Stimulated activated CD4-positive, alpha-beta T cell treated with anti-CD3 and anti-CD28 coated beads, TNF-alpha, amount 100 ng/mL, for 48 hours (primary cell): ENCODE data around the gene CACNA2D3.
"Not testable (repeated sequence)": the region's sequence is repeated elsewhere in the genome, so short reads cannot be mapped to it uniquely, and the experiment has no call there.

ENCODE experiments used
- DNase-seq, 3 donors: peaks; one replicate each; pipeline ENCODE4 v3.0.0-alpha.2; 2020; ENCODE audit warnings: low read depth in 3 of 3

The CACNA2D3 gene

DNA sequence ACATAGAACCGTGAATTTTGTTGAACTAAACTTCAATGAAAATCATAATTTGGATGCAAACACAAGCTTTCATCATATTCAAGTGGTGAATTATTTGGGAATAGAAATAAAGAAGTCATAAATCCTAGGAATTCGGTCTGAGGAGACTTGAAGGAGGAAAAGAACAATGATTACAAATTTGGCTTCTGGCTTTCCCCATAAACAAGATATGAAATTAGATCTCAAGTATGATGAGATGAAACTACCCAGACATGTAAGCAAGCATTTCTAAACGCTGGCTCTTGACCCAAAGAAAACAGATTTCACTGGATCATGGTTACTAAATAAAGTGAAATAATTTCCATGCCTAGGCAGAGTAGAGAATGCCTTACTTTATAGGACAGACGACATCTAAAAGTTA is 952.4 kb downstream of the CACNA2D3 start:
- DNase-seq: no peak

DNA sequence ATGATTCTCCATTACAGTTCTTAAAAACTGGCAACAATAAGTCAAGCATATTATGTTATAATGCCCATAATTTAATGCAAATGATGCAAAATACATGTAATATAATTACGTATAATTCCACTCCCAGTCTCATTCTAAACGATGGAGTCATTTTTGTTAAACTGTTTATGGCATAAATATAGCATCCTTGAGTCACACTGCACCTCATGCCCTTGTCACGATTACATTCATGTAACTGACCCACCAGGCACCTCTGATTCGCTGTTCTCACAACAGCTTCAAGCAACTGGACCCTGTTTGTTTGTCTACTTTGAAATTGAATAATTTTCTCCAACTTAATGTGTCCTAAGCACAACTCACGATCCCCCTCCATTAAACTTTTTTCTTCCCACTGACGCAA is 953.5 kb downstream of the CACNA2D3 start:
- no peak for DNase-seq

DNA sequence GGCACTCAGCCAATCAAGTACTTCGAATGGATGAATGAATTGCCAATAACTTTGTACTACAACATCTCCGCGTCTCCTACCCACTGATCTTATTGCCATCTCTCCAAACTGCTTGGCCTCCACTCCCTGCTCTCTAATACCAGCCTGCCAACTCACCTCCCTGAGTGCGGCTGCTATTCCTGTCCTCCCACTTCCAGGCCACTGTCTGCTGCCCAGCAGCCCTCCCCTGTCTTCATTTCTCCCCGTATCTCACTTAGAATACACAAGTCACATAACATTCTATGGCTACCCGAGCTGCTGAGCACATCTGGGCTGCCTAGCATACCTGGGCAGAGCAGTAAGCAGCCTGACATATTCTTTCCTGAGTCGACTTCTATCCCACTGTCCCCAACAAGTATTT is 955.4 kb downstream of the CACNA2D3 start:
- DNase-seq: no peak

DNA sequence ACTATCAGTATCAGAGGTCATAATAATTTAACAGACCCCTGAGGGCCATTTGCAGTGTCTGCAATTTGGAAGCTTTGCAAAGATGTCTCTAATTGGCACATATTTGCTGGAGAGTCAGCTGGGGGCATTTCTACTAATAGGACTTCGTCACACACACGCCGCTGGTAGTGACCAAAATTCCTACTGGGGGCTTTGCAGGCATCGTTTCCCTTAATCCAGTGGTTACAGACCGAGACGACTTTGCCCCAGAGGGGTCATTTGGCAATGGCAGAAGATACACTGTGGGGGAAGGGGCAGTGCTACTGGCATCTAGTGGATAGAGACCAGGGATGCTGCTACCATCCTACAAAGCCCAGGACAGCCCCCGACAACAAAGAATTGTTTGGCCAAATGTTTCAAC is 956.5 kb downstream of the CACNA2D3 start:
- DNase-seq: no peak

DNA sequence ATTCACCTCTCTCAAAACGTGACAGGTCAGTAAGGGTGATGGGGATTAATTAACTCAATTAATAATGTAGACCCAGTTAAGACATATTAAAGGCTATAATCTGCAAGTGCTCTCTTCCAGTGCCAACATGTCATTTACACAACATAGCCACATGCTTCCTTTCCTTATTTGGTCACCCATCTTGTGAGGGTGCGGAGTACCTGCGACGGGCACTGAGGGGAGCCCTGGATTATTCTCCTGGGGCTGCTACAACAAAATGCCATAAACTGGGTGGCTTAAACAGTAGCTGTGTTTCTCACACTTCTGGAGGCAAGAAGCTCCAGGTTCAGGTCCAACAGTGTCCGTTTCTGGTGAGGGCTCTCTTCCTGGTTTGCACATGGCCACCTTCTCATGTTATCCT is 962.9 kb downstream of the CACNA2D3 start:
- no peak for DNase-seq

DNA sequence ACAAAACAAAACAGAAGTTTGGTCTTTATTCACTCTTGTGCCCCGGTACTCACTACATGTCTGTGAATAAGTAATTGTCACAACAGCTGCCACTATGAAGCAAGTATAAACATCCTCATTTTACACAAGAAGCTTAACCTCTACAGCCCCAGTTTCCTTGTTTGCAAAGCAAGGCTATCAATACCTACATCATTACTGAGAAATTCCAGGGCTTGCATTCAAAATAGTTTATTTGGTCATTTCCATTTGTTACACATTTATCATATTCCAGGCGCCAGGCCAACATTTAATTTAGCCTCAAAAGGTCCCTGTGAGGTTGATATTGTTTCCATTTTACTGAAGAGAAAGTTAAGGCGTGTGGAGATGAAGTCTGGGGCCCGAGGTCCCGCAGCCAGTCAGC is 966.9 kb downstream of the CACNA2D3 start:
- no peak for DNase-seq

DNA sequence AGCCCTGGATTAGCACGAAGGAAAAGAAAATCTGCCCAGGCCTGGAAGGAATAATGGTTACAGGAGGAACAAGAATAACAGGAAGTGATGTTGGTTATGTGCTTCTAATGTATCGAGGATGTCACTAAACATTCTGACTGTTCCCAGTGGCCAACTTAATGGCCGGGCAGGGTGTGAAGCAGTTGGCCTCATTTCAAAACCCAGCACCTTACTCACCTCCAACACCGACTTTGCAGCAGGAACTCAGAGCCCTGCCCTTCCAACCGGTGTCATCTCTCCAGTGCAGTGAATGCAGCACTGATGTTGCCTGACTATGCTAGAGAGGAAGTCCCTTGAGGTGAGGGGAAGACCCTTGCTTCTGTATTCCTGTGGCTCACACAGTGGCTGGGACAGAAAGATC is 967.9 kb downstream of the CACNA2D3 start:
- DNase-seq: no peak

DNA sequence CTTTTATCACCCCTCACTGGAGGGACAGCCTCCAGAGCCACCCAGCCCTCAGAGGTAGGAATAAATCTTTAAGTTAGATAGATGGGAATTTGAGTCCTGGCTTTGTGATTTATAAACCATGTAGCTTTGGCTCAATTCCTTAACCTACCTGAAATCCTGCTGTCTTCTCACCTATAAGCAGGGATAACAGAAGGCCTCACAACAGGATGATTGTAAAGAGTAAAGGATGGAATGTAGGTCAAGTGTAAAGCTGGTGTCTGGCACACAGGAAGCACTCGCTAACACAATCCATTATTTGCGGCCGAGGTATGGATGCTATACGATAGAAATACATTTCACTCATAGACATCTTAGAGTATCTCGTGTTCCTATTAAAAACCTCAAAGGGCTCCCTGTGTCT is 968.4 kb downstream of the CACNA2D3 start:
- DNase-seq: no peak

DNA sequence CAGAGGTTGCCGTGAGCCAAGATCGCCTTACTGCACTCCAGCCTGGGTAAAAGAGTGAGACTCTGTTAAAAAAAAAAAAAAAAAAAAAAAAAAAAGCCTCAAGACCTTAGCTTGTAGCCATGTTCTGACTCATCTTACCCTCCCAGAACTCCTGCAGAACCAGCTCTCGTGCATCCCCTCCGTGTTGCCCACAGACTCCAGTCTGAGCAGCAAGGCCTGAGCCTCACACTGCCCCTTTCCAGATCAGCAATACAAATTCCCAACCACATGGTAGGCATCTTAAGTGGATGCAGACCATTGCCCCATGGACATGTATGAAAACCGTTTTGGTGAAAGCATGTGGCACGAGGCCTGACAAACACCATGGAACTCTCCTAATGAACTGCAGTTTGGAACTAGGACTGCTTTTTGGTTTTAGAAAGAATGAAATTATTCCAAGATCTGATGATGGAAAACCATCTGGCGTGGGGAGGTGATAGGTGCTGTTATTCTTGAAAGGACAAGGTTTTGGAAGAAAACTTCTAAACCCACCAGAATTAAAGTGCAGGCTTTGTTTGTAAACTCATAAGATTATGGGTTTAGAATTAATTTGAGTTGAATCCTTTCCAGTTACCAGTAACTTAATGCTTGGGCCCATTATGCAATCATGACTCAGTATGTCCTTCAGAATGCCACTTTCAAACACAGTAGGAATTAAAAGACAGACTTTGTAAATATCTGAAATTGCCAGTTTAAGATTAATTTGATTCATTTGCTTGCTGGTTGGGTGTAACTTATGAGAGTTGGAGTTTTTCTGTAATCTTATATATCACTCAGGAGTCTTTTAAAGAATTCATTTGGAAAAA is 969.3 kb downstream of the CACNA2D3 start:
- DNase-seq: no peak

DNA sequence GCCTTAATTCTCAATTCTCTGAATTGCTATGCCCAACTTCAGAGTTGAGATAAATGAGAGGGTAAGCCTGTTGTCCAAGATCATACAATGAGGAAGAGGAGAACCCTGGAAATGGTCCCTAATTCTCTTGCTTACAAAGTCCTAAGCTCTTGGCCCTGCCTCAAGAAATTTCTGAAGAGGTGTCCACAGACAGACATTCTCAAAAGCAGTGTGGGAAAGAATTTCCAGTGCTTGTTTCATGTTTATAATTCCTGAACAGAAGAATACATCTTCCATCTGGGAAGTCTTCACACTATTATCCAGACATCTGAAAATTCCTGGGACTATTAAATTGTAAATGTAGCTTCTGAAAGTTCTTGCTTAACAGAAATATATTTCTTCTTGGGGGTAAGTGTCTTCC is 972.3 kb downstream of the CACNA2D3 start:
- no peak for DNase-seq

DNA sequence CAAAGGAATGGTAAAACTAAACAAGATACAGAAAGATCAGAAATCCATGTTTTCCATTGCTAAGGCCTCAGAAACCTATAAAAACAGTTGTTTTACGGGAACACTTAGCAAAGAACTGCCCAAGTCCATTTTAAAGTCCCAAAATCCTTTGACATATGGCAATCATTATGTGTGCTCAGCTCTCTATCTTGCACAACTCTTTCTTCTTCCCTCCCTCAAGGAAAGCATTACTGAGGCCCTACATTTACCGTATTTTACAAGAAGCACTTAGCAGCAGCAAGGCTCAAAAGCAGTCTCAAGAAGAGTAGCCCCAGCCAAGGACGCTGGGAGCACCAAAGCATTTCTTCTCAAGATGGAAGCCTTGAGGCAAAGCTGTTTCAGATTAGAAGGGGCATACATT is 975.1 kb downstream of the CACNA2D3 start:
- DNase-seq: no peak

DNA sequence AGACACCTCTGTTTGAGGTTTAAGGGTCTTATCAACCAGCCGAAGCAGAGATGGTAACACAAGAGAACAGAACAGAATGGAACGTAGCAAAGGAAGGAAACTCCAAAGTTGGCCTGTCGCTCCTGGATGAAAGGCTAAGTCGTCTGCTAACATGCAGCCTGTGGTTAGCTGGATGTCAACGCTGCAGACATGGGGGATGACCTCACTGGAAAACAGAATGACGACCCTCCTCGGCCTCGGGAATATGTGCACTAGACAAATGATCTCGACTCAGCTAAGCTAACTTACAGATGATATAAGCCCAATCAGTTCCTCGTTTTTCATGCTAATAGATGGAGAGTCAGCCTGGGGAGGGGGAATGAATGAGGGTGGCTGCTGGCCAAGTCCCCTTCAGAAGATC is 983.3 kb downstream of the CACNA2D3 start:
- DNase-seq: no peak

DNA sequence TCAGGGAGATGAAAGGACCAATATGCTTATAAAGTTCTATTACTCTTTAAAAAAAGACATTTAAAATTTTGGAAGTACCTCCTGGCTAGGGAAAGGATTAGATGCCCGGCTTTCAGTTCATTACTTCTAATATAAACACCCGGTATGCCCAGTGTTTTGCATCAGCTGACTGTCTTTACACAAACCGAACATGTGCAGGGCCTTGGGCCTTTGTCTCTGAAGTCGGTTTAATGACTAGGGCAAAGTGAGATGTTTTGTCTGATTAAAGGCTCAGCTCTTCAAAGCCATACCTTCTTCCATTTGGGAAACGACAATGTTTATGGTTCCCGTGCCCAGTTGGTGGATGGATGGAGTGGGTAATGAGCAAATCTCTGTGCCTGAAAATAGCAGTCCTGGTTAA is 984.8 kb downstream of the CACNA2D3 start:
- DNase-seq: no peak

DNA sequence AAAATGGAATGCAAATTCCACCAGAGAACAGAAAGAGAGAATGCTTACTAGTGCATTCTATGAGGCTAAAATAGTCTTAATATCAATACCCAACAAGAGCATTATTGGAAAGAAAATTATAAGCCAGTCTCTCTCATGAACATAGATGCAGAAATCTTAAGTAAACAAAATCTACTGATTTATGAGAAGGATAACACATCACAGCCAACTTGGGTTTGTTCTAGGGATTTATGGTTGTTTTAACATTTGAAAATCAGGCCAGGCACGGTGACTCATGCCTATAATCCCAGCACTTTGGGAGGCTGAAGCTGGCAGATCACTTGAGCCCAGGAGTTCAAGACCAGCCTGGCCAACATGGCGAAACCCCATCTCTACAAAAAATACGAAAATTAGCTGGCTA is 989.6 kb downstream of the CACNA2D3 start:
- not testable (repeated sequence) for DNase-seq

DNA sequence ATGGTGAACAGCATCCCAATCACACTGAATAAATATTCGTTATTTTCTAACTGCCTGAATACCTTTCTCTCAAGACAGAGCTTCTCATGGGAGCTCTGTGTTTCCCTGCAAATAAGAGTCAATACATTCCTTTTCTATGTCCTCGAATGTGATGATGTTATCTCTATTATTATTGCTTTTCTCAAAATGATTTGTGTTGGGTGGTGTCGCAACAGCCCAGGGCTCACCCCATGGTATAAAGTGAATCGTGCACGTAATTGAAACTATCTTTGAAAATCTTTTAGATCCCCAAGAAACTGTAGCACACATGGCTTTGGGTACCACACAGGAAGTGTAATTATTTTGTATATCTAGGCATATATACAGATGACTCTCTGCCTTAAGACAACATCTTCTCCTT is 996.1 kb downstream of the CACNA2D3 start:
- DNase-seq: no peak

DNA sequence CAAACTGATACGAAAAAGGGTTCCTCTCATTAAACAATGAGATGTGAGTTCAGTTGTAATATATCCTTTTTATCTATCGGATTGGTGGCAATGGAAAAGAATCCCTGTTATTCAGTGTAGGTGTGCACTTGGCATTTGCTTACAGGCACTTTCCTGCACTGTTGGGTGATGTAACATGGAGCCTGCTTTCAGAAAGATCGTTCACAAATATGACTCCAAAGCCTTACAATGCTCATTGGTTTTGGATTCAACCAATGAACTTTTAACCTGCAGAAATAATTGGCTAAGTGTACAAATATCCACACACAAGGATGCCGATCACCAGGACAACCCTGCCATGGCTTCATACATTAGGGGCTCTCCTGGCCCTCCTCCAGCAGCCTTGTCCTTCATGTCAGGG is 996.9 kb downstream of the CACNA2D3 start:
- no peak for DNase-seq

DNA sequence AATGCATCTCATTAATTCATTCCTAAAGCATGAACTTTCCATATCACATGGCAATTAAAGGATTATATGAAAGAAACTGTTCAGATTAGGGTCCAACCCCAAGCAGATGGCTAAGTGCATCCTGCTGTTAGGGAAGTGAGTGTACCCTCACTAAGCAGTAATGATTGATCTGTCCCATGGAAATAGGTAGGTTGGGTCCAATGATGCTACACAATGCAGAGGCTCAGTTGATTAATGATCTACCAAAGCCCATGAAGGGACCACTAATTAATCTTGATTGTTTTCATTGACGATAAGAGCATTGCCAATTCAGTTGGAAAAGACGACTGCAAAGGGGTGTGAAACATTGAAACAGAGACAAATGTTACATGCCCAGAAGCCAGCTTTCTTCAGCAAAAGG is 1000.0 kb downstream of the CACNA2D3 start:
- no peak for DNase-seq
